HG03280 (cell line): ENCODE data around the gene PTAR1.

Experiments
- ATAC-seq: cut with Tn5 transposase; IDR thresholded peaks from one replicate; pipeline ENCODE4 v1.9.1; 2021; ENCODE audit warnings: mild to moderate bottlenecking, moderate library complexity; ENCODE audit not compliant: unreplicated experiment

PTAR1 gene

GRCh38 chr9:69753830-69754229, 6.0 kb downstream of the PTAR1 start:
- ATAC-seq = no peak

- no peak for ATAC-seq
Measured at GRCh38 chr9:69750085-69750484, 9.7 kb downstream of the PTAR1 start.

- ATAC-seq = no peak
Measured at GRCh38 chr9:69748304-69748703, 11.5 kb downstream of the PTAR1 start.

GRCh38 chr9:69746859-69747560, 12.8 kb downstream of the PTAR1 start:
- ATAC-seq = no peak

- ATAC-seq = no peak
Measured at GRCh38 chr9:69745716-69746437, 13.9 kb downstream of the PTAR1 start.

- ATAC-seq = no peak
Measured at GRCh38 chr9:69744688-69745380, 15.0 kb downstream of the PTAR1 start.

- no peak for ATAC-seq
Measured at GRCh38 chr9:69743930-69744329, 15.9 kb downstream of the PTAR1 start.

GRCh38 chr9:69740872-69741505, 18.8 kb downstream of the PTAR1 start:
- ATAC-seq = no peak

GRCh38 chr9:69731348-69731747, 28.5 kb downstream of the PTAR1 start:
- no peak for ATAC-seq

- no peak for ATAC-seq
Measured at GRCh38 chr9:69719983-69720382, 39.8 kb downstream of the PTAR1 start.

- ATAC-seq = no peak
Measured at GRCh38 chr9:69719367-69719766, 40.4 kb downstream of the PTAR1 start.

- no peak for ATAC-seq
Measured at GRCh38 chr9:69718218-69718617, 41.6 kb downstream of the PTAR1 start.

GRCh38 chr9:69715825-69716224, 44.0 kb downstream of the PTAR1 start:
- no peak for ATAC-seq

- ATAC-seq = no peak
Measured at GRCh38 chr9:69715096-69715495, 44.7 kb downstream of the PTAR1 start.

- no peak for ATAC-seq
Measured at GRCh38 chr9:69697475-69697874, 62.3 kb downstream of the PTAR1 start.

- no peak for ATAC-seq
Measured at GRCh38 chr9:69696802-69697201, 63.0 kb downstream of the PTAR1 start.

- ATAC-seq = no peak
Measured at GRCh38 chr9:69689991-69690538, 69.7 kb downstream of the PTAR1 start.

- no peak for ATAC-seq
Measured at GRCh38 chr9:69683927-69684326, 75.9 kb downstream of the PTAR1 start.

- no peak for ATAC-seq
Measured at GRCh38 chr9:69678843-69679538, 80.8 kb downstream of the PTAR1 start.

GRCh38 chr9:69677931-69678330, 81.9 kb downstream of the PTAR1 start:
- ATAC-seq = no peak

- no peak for ATAC-seq
Measured at GRCh38 chr9:69675563-69675962, 84.2 kb downstream of the PTAR1 start.
